PC-9 (cell line): ENCODE data around the gene MOB3B.

Experiments used
- EZH2 ChIP-seq: fragments of 200-600 bp; sonication (generic); IDR thresholded peaks from 2 replicates; pipeline ENCODE4 v1.8.0; 2017; ENCODE audit warnings: antibody characterized with exemption, low read depth
- TF ChIP-seq, protein P1 (sequence below): fragments of 200-600 bp; sonication (generic); conservative IDR thresholded peaks from 2 replicates; pipeline ENCODE4 v1.6.1; 2017; ENCODE audit warnings: mixed run types, antibody characterized with exemption, mild to moderate bottlenecking, moderate library complexity

DNA sequence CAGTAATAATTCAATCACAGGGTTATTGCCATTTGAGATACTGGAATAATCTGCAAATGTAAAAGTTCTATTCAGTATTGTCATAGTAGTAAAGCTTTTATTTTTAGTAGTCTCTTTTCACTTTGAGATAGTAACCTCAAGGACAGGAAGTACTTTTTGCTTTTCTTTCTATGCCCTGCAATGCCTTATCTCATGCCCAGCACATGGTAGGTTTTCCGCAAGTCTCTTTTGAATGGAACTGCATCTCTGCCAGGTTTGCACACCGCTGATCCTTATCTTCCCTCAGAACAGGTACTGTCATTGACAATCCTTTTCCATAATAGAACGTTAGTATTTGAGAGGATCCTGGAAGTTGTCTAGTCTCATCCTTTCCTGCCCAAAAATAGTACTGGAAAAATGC, 97.3 kb downstream of the MOB3B start:
- TF ChIP-seq, protein P1, sequence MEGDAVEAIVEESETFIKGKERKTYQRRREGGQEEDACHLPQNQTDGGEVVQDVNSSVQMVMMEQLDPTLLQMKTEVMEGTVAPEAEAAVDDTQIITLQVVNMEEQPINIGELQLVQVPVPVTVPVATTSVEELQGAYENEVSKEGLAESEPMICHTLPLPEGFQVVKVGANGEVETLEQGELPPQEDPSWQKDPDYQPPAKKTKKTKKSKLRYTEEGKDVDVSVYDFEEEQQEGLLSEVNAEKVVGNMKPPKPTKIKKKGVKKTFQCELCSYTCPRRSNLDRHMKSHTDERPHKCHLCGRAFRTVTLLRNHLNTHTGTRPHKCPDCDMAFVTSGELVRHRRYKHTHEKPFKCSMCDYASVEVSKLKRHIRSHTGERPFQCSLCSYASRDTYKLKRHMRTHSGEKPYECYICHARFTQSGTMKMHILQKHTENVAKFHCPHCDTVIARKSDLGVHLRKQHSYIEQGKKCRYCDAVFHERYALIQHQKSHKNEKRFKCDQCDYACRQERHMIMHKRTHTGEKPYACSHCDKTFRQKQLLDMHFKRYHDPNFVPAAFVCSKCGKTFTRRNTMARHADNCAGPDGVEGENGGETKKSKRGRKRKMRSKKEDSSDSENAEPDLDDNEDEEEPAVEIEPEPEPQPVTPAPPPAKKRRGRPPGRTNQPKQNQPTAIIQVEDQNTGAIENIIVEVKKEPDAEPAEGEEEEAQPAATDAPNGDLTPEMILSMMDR = no peak
- TF ChIP-seq EZH2 = no peak
